ENCODE measurements around the gene EDDM3A.

The EDDM3A gene

DNA sequence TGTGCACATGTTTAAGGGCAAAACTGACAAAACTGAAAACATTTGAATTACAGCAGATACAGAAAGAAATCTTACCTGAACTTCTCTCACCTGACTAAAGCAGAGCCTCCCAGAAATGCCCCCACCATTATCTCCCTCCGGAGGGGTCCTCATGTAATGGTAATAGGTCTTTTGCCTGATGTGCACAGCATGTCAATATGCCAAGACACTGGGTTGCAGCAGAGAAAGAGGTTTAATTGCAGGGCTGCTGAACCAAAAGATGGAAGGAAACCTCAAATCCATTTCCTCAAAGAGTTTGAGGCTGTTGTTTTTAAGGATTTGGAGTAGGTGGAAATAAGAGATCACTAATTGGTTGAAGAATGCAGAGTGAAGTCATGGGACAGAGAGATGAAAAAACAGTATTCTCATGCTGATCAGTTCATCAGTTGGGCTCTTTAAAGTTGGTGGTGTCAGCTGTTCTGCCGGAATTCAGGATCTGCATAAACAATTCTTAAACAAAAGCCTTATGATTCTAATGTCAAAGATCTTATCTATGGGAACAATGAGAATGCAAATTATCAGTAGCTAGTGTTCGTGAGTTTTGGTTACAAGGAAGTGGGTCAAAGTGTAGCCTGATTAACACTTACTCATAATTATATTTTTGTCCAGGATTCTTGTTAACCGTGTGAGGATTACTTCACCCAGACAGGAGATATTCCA lies 38.9 kb upstream of the EDDM3A start:
- H3K27ac ChIP-seq (ENCODE audit: low read length): no peak overlapping the region
- no peaks in the 10 kb centered on the region for H3K36me3 ChIP-seq (replicated peaks; ENCODE audit: insufficient read depth, low read length)
- no peak for DNase-seq
- H4K20me1 ChIP-seq (ENCODE audit: insufficient read depth, low read length): no peaks in the 10 kb centered on the region
- H3K4me1 ChIP-seq (ENCODE audit: low read length): no peaks in the 10 kb centered on the region
- H3K4me3 ChIP-seq (ENCODE audit: low read length): no peak overlapping the region
- TF ChIP-seq EZH2phosphoT487 (IDR thresholded peaks at IDR 0.05; ENCODE audit: low read length): no peak
- H3K9me2 ChIP-seq (replicated peaks; ENCODE audit: insufficient read depth, low read length): no peaks in the 10 kb centered on the region
- H3K4me2 ChIP-seq (ENCODE audit: low read depth, low read length): no peak overlapping the region
- no peak overlapping the region for H3K9ac ChIP-seq (ENCODE audit: low read length)
- no peak overlapping the region for H2AFZ ChIP-seq (ENCODE audit: low read length)
- H3K27me3 ChIP-seq (replicated peaks; ENCODE audit: insufficient read depth, low read length): no peaks in the 10 kb centered on the region
- no peaks in the 10 kb centered on the region for H3F3A ChIP-seq (ENCODE audit: insufficient read depth, low read length)
- H3K79me2 ChIP-seq (ENCODE audit: low read length): no peaks in the 10 kb centered on the region
- no peaks in the 10 kb centered on the region for H3K9me3 ChIP-seq (replicated peaks; ENCODE audit: insufficient read depth, low read length)

DNA sequence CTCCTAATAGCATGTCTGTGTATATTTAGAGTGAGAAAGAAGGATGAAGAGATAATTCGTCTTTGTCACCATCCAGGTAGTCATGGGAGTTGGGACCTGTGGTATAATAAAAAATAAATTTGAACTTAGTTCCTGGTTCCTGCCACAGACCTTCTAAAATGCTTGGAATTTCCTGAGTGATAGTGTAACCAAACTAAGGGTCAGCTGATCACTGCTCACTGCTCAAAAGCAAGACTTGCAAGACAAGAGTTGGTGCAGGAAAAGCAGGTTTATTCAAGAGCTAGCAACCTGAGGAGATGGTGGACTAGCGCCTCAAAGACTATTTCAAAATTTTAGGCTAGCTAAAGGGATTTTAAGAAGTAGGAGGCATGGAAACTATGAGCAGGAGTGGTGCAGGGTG lies 38.1 kb upstream of the EDDM3A start:
- Histone ChIP-seq H3K4me2 (ENCODE audit: low read depth, low read length) (no peak overlapping the region), H3K79me2 (ENCODE audit: low read length) (no peaks in the 10 kb centered on the region), H3K9me2 (replicated peaks; ENCODE audit: insufficient read depth, low read length) (no peaks in the 10 kb centered on the region), H3K36me3 (replicated peaks; ENCODE audit: insufficient read depth, low read length) (no peaks in the 10 kb centered on the region), H3K9me3 (replicated peaks; ENCODE audit: insufficient read depth, low read length) (no peaks in the 10 kb centered on the region), H3K9ac (ENCODE audit: low read length) (no peak overlapping the region), H2AFZ (ENCODE audit: low read length) (no peak overlapping the region), H3F3A (ENCODE audit: insufficient read depth, low read length) (no peaks in the 10 kb centered on the region), H3K4me1 (ENCODE audit: low read length) (no peaks in the 10 kb centered on the region), H3K27me3 (replicated peaks; ENCODE audit: insufficient read depth, low read length) (no peaks in the 10 kb centered on the region), H3K4me3 (ENCODE audit: low read length) (no peak overlapping the region), H4K20me1 (ENCODE audit: insufficient read depth, low read length) (no peaks in the 10 kb centered on the region), H3K27ac (ENCODE audit: low read length) (no peak overlapping the region)
- no peak for DNase-seq
- TF ChIP-seq, protein P1, sequence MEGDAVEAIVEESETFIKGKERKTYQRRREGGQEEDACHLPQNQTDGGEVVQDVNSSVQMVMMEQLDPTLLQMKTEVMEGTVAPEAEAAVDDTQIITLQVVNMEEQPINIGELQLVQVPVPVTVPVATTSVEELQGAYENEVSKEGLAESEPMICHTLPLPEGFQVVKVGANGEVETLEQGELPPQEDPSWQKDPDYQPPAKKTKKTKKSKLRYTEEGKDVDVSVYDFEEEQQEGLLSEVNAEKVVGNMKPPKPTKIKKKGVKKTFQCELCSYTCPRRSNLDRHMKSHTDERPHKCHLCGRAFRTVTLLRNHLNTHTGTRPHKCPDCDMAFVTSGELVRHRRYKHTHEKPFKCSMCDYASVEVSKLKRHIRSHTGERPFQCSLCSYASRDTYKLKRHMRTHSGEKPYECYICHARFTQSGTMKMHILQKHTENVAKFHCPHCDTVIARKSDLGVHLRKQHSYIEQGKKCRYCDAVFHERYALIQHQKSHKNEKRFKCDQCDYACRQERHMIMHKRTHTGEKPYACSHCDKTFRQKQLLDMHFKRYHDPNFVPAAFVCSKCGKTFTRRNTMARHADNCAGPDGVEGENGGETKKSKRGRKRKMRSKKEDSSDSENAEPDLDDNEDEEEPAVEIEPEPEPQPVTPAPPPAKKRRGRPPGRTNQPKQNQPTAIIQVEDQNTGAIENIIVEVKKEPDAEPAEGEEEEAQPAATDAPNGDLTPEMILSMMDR (IDR thresholded peaks at IDR 0.05; ENCODE audit: low read length): no peak
- no peak for TF ChIP-seq EZH2phosphoT487 (IDR thresholded peaks at IDR 0.05; ENCODE audit: low read length)
- no peak for TF ChIP-seq EZH2 (optimal IDR thresholded peaks at IDR 0.05; ENCODE audit: low read depth, low read length)

DNA sequence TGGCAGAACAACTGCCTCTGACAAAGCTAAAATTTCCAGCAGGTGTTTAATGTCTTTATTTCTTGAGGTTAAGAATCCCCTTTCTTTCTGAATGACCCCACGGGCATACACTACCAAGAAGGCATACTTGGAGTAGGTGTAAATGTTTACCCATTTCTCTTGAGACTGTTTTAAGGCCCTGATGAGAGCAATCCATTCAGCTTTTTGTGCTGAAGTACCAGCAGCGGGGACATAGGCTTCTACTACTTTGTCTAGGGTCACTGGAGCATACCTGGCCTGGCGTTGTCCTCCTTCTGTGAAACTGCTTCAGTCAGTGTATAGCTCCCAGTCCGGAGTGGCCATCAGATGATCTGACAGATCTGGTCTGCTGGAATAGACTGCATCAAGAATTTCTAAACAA lies 34.4 kb upstream of the EDDM3A start:
- TF ChIP-seq EZH2 (optimal IDR thresholded peaks at IDR 0.05; ENCODE audit: low read depth, low read length) (no peak), EZH2phosphoT487 (IDR thresholded peaks at IDR 0.05; ENCODE audit: low read length) (no peak)
- TF ChIP-seq, protein P1 (IDR thresholded peaks at IDR 0.05; ENCODE audit: low read length): no peak
- Histone ChIP-seq H3K4me1 (ENCODE audit: low read length) (no peaks in the 10 kb centered on the region), H3K9me2 (replicated peaks; ENCODE audit: insufficient read depth, low read length) (no peaks in the 10 kb centered on the region), H4K20me1 (ENCODE audit: insufficient read depth, low read length) (no peaks in the 10 kb centered on the region), H3K4me2 (ENCODE audit: low read depth, low read length) (no peak overlapping the region), H3K27me3 (replicated peaks; ENCODE audit: insufficient read depth, low read length) (no peaks in the 10 kb centered on the region), H3K9ac (ENCODE audit: low read length) (no peak overlapping the region), H3K4me3 (ENCODE audit: low read length) (no peak overlapping the region), H3K9me3 (replicated peaks; ENCODE audit: insufficient read depth, low read length) (no peaks in the 10 kb centered on the region), H3K36me3 (replicated peaks; ENCODE audit: insufficient read depth, low read length) (no peaks in the 10 kb centered on the region), H2AFZ (ENCODE audit: low read length) (no peak overlapping the region), H3K27ac (ENCODE audit: low read length) (no peak overlapping the region), H3F3A (ENCODE audit: insufficient read depth, low read length) (no peaks in the 10 kb centered on the region), H3K79me2 (ENCODE audit: low read length) (no peaks in the 10 kb centered on the region)
- no peak for DNase-seq

DNA sequence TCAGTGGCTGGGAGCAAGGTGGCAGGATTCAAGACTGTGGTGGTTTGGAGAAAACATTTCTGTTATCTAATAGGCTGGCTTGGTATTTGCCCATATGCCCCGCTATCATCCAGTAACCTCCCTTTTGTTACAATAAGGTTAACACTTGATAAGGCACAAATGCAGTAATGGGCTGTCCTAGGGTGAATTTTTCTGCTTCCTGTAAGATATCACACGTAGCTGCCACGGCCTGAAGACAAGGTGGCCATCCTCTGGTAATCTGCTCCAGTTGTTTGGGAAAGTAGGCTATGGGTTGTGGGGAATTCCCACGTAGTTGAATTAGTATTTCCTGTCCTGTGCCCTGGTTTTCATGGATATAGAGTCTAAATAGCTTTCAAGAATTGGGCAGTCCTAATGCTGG lies 34.0 kb upstream of the EDDM3A start:
- H3F3A ChIP-seq (ENCODE audit: insufficient read depth, low read length): no peaks in the 10 kb centered on the region
- H3K9ac ChIP-seq (ENCODE audit: low read length): no peak overlapping the region
- H3K4me3 ChIP-seq (ENCODE audit: low read length): no peak overlapping the region
- no peak for DNase-seq
- H3K36me3 ChIP-seq (replicated peaks; ENCODE audit: insufficient read depth, low read length): no peaks in the 10 kb centered on the region
- TF ChIP-seq EZH2 (optimal IDR thresholded peaks at IDR 0.05; ENCODE audit: low read depth, low read length): no peak
- TF ChIP-seq, protein P1 (IDR thresholded peaks at IDR 0.05; ENCODE audit: low read length): no peak
- no peak for TF ChIP-seq EZH2phosphoT487 (IDR thresholded peaks at IDR 0.05; ENCODE audit: low read length)
- H3K79me2 ChIP-seq (ENCODE audit: low read length): no peaks in the 10 kb centered on the region
- no peaks in the 10 kb centered on the region for H3K27me3 ChIP-seq (replicated peaks; ENCODE audit: insufficient read depth, low read length)
- no peak overlapping the region for H3K4me2 ChIP-seq (ENCODE audit: low read depth, low read length)
- no peaks in the 10 kb centered on the region for H3K9me3 ChIP-seq (replicated peaks; ENCODE audit: insufficient read depth, low read length)
- no peaks in the 10 kb centered on the region for H4K20me1 ChIP-seq (ENCODE audit: insufficient read depth, low read length)
- no peaks in the 10 kb centered on the region for H3K4me1 ChIP-seq (ENCODE audit: low read length)
- H3K9me2 ChIP-seq (replicated peaks; ENCODE audit: insufficient read depth, low read length): no peaks in the 10 kb centered on the region
- no peak overlapping the region for H2AFZ ChIP-seq (ENCODE audit: low read length)
- H3K27ac ChIP-seq (ENCODE audit: low read length): no peak overlapping the region
